MCF 10A (cell line): ENCODE results near the gene IL3. TPM values are rescaled to one million over a fixed set of nuclear protein-coding genes. Genes with fewer than 3 reads are reported as not detected.

Experiments used
- BruUV-seq: library from RNA; stranded (reverse); fragments of 400-500 nt; replicated peaks from 2 replicates; lab custom pipeline; 2021; lab: Mats Ljungman, UMichigan
- CTCF ChIA-PET: fragments of 300-600 bp; sonication (Branson Sonifier 250); formaldehyde crosslinking; extraction: SDS; loops from one replicate; lab custom pipeline; 2021; ENCODE audit warnings: antibody characterized with exemption, inconsistent platforms; lab: Yijun Ruan, JAX
- POLR2A ChIA-PET: fragments of 300-600, 350-650 bp; sonication (Branson Sonifier 250); formaldehyde crosslinking; extraction: SDS; loops from one replicate; lab custom pipeline; 2020; ENCODE audit warnings: antibody characterized with exemption, inconsistent platforms; lab: Yijun Ruan, JAX
- DNase-seq: peaks from one replicate; pipeline ENCODE4 v3.0.0-alpha.2; 2018; ENCODE audit not compliant: unreplicated experiment
- H3K27ac Mint-ChIP-seq: one replicate; pipeline ENCODE4 v1.8.0; 2022; ENCODE audit warnings: mild to moderate bottlenecking, low read depth, mixed read lengths; ENCODE audit not compliant: unreplicated experiment
- H3K27me3 Mint-ChIP-seq: one replicate; pipeline ENCODE4 v1.8.0; 2022; ENCODE audit warnings: mixed read lengths; ENCODE audit not compliant: insufficient read depth, unreplicated experiment
- H3K36me3 Mint-ChIP-seq: one replicate; pipeline ENCODE4 v1.8.0; 2022; ENCODE audit warnings: mild to moderate bottlenecking, moderate library complexity, mixed read lengths; ENCODE audit not compliant: insufficient read depth, unreplicated experiment
- H3K4me1 Mint-ChIP-seq: one replicate; pipeline ENCODE4 v1.8.0; 2022; ENCODE audit warnings: mixed read lengths; ENCODE audit not compliant: insufficient read depth, unreplicated experiment
- H3K4me3 Mint-ChIP-seq: one replicate; pipeline ENCODE4 v1.8.0; 2022; ENCODE audit warnings: mild to moderate bottlenecking, moderate library complexity, mixed read lengths; ENCODE audit not compliant: unreplicated experiment
- H3K9me3 Mint-ChIP-seq: one replicate; pipeline ENCODE4 v1.8.0; 2022; ENCODE audit warnings: mixed read lengths; ENCODE audit not compliant: unreplicated experiment
- intact Hi-C: fragments of 100-400 bp; cut with micrococcal nuclease; formaldehyde crosslinking; loops from 2 replicates; pipeline ENCODE4 v1.14.1; 2022
- total RNA-seq: library from RNA; stranded (reverse); gene quantifications from 2 replicates; pipeline ENCODE4 v1.2.3, GENCODE V29; 2022
- TF ChIP-seq, protein P1 (sequence below): fragments of 200-600 bp; IDR thresholded peaks from one replicate; pipeline ENCODE4 v1.8.0; 2022; ENCODE audit warnings: antibody characterized with exemption, mild to moderate bottlenecking; ENCODE audit not compliant: unreplicated experiment

IL3 gene
- total RNA-seq, 1 experiment from 2014 or later = not detected

DNA sequence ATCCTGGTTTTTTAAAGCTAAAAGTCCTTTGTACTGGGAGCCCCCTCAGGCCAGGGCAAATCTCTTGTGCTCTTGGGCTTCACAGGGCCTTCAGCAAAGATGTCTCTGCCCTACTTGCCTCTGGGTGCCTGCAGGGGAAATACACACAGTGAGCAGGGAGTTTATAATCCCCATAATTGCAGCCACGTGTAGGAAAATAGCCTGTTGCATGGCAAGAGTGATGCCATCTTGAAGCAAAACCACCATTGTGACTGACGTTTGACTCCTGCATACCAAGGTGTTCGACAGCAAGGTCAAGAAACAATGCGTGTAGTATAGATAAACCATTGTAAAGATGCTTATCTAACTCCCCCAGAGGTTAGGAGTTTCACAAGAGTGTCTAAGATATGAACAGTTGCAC, 11.4 kb upstream of the IL3 start:
- POLR2A ChIA-PET = interaction anchor here (0.6 to 1.2 kb wide), 3 partner anchors 34 to 361 kb away, joined by 3 read pairs; no protein-coding TSS in a partner anchor
- no peak overlapping the region for H3K27ac Mint-ChIP-seq
- no peak for DNase-seq
- no peaks in the 10 kb centered on the region for H3K36me3 Mint-ChIP-seq
- no TSS peak for BruUV-seq
- no peaks in the 10 kb centered on the region for H3K9me3 Mint-ChIP-seq
- intact Hi-C loops = no loop called here
- H3K27me3 Mint-ChIP-seq = peaks cover 28% of the 10 kb centered on the region
- H3K4me3 Mint-ChIP-seq = no peak overlapping the region
- CTCF ChIA-PET = interaction anchor here (3.6 kb wide), 1 partner anchor 14 kb away, joined by 45 read pairs; no protein-coding TSS in a partner anchor
- TF ChIP-seq, protein P1, sequence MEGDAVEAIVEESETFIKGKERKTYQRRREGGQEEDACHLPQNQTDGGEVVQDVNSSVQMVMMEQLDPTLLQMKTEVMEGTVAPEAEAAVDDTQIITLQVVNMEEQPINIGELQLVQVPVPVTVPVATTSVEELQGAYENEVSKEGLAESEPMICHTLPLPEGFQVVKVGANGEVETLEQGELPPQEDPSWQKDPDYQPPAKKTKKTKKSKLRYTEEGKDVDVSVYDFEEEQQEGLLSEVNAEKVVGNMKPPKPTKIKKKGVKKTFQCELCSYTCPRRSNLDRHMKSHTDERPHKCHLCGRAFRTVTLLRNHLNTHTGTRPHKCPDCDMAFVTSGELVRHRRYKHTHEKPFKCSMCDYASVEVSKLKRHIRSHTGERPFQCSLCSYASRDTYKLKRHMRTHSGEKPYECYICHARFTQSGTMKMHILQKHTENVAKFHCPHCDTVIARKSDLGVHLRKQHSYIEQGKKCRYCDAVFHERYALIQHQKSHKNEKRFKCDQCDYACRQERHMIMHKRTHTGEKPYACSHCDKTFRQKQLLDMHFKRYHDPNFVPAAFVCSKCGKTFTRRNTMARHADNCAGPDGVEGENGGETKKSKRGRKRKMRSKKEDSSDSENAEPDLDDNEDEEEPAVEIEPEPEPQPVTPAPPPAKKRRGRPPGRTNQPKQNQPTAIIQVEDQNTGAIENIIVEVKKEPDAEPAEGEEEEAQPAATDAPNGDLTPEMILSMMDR = no peak
- H3K4me1 Mint-ChIP-seq = no peaks in the 10 kb centered on the region

- Mint-ChIP-seq H3K27ac (no peak overlapping the region), H3K36me3 (no peaks in the 10 kb centered on the region), H3K4me1 (no peaks in the 10 kb centered on the region), H3K4me3 (no peak overlapping the region), H3K27me3 (peaks cover 28% of the 10 kb centered on the region), H3K9me3 (no peaks in the 10 kb centered on the region)
- CTCF ChIA-PET = interaction anchor here (0.6 to 3.6 kb wide), 4 partner anchors 13 to 629 kb away, joined by 3 to 45 read pairs (median 3); no protein-coding TSS in a partner anchor
- TF ChIP-seq, protein P1 = no peak
- no TSS peak for BruUV-seq
- DNase-seq = no peak
- intact Hi-C loops = no loop called here
- POLR2A ChIA-PET = interaction anchor here (0.6 to 1.2 kb wide), 3 partner anchors 35 to 362 kb away, joined by 3 read pairs; no protein-coding TSS in a partner anchor
Measured at GRCh38 chr5:132049559-132049958, 10.9 kb upstream of the IL3 start.

DNA sequence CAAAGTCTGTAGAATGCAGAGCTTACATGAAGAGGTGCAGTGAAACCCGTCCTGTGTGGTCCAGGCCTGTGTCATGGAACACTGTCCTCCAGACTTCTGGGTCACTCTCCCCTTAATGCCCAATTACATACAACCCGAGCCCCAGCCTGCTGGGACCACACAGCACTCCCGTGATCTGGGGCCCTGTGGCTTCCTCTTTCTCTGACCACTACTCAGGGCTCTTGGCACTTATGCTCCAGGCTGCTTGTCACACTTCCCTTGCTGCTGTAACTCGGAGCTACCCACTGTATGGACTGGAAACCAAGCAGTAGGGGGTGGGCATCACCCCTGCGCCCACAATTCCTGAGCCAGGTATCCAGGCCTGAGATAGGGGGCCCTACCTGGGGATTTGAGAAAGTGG, 10.3 kb upstream of the IL3 start:
- H3K27ac Mint-ChIP-seq = no peak overlapping the region

More for the DNA sequence above, 10.3 kb upstream of the IL3 start:
- H3K27me3 Mint-ChIP-seq = peaks cover 28% of the 10 kb centered on the region
- intact Hi-C loops = no loop called here
- H3K4me3 Mint-ChIP-seq = no peak overlapping the region
- H3K36me3 Mint-ChIP-seq = no peaks in the 10 kb centered on the region
- no peaks in the 10 kb centered on the region for H3K4me1 Mint-ChIP-seq
- ChIA-PET CTCF (interaction anchor here (0.6 to 3.6 kb wide), 5 partner anchors 13 to 552 kb away, joined by 3 to 45 read pairs (median 3); no protein-coding TSS in a partner anchor), POLR2A (interaction anchor here (1.2 kb wide), 1 partner anchor 35 kb away, joined by 3 read pairs; no protein-coding TSS in a partner anchor)
- H3K9me3 Mint-ChIP-seq = no peaks in the 10 kb centered on the region
- no peak for DNase-seq
- TF ChIP-seq, protein P1 = no peak
- no TSS peak for BruUV-seq
